Ovary (tissue), 3 donors: ENCODE data around the gene NAPB.

Experiments used
- EP300 ChIP-seq: sonication (generic); formaldehyde crosslinking; IDR thresholded peaks from one replicate; pipeline ENCODE4 v1.6.1; 2017; ENCODE audit warnings: antibody characterized with exemption
- POLR2A ChIP-seq: fragments of 450-650 bp; IDR thresholded peaks from one replicate; pipeline ENCODE4 v1.6.1; 2017; ENCODE audit warnings: antibody characterized with exemption, mild to moderate bottlenecking, moderate library complexity
- TF ChIP-seq, protein P1 (sequence below), 3 donors: fragments of 450-650 bp in 2 of 3; fragments of 200-600 bp in 1 of 3; IDR thresholded peaks; one replicate each; pipeline versions ENCODE4 v1.5.1 to v1.8.0; 2016 to 2022; ENCODE audit warnings: antibody characterized with exemption in 3 of 3, mild to moderate bottlenecking in 1 of 3
- donor health status: DM: no; HTN: no; CAD: no.

DNA sequence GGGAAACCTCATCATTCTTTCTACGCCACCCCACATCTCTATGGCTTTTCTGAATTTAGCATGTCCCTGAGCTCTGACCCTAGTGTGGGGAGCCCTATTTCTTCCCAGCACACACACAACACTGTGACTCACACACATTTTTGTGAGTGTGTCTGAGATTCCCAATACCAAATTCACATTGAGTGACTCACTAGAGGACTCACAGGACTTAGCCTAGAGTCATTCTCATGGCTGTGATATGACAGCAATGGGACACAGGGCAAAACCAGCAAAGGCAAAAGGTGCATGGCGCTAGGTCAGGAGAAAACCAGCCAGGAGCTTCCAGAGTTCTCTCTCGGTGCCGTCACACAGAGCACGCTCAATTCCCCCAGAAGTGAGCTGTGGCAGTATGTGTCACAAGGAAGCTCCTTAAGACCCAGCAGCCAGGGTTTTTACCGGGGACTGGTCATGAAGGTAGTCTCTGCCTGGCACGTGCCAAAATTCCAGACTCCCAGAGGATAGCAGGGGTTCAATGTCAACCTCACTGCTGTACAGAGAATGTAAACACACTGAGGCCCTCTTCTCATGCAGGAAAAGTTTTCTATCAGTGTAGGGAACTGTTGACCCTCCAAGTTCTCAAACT, 24.4 kb upstream of the NAPB start:
- TF ChIP-seq POLR2A: no peak
- TF ChIP-seq, protein P1, sequence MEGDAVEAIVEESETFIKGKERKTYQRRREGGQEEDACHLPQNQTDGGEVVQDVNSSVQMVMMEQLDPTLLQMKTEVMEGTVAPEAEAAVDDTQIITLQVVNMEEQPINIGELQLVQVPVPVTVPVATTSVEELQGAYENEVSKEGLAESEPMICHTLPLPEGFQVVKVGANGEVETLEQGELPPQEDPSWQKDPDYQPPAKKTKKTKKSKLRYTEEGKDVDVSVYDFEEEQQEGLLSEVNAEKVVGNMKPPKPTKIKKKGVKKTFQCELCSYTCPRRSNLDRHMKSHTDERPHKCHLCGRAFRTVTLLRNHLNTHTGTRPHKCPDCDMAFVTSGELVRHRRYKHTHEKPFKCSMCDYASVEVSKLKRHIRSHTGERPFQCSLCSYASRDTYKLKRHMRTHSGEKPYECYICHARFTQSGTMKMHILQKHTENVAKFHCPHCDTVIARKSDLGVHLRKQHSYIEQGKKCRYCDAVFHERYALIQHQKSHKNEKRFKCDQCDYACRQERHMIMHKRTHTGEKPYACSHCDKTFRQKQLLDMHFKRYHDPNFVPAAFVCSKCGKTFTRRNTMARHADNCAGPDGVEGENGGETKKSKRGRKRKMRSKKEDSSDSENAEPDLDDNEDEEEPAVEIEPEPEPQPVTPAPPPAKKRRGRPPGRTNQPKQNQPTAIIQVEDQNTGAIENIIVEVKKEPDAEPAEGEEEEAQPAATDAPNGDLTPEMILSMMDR (IDR thresholded peaks at IDR 0.05): no peak
- no peak for TF ChIP-seq EP300
